ENCODE results near the gene KSR1. TPM values are rescaled to one million over a fixed set of nuclear protein-coding genes. Genes with fewer than 3 reads are reported as not detected.

Gene KSR1
- total RNA-seq, 1 donor from 2014 or later, result 12.6 TPM

GRCh38 chr17:27560668-27561067 lies 104.4 kb downstream of the KSR1 start:
- FAIRE-seq, result no peak
- DNase-seq (ENCODE audit: low spot score in 2 of 2), result no peak

- FAIRE-seq, result no peak
- no peak for DNase-seq (ENCODE audit: low spot score in 2 of 2)
Measured at GRCh38 chr17:27562777-27563455, 106.7 kb downstream of the KSR1 start.

GRCh38 chr17:27563532-27563931 lies 107.3 kb downstream of the KSR1 start:
- DNase-seq (ENCODE audit: low spot score in 2 of 2) (no peak), FAIRE-seq (no peak)

GRCh38 chr17:27564463-27564862 lies 108.2 kb downstream of the KSR1 start:
- no peak for FAIRE-seq
- no peak for DNase-seq (ENCODE audit: low spot score in 2 of 2)

- FAIRE-seq (no peak), DNase-seq (ENCODE audit: low spot score in 2 of 2) (no peak)
Measured at GRCh38 chr17:27565874-27566670, 109.8 kb downstream of the KSR1 start.

- DNase-seq (ENCODE audit: low spot score in 2 of 2) (peak in 1 of 2 donors; percentile 42), FAIRE-seq (no peak)
Measured at GRCh38 chr17:27566671-27567562, 110.7 kb downstream of the KSR1 start.

GRCh38 chr17:27567563-27567859 lies 111.3 kb downstream of the KSR1 start:
- no peak for FAIRE-seq
- no peak for DNase-seq (ENCODE audit: low spot score in 2 of 2)

- FAIRE-seq (no peak), DNase-seq (ENCODE audit: low spot score in 2 of 2) (no peak)
Measured at GRCh38 chr17:27568216-27568615, 112.0 kb downstream of the KSR1 start.

GRCh38 chr17:27568811-27569210 lies 112.6 kb downstream of the KSR1 start:
- FAIRE-seq, result no peak

GRCh38 chr17:27569257-27569722 lies 113.0 kb downstream of the KSR1 start:
- DNase-seq (ENCODE audit: low spot score in 2 of 2), result no peak
- FAIRE-seq, result no peak

More at GRCh38 chr17:27568811-27569210, 112.6 kb downstream of the KSR1 start:
- DNase-seq (ENCODE audit: low spot score in 2 of 2), result no peak

GRCh38 chr17:27569884-27570577 lies 113.8 kb downstream of the KSR1 start:
- FAIRE-seq (no peak), DNase-seq (ENCODE audit: low spot score in 2 of 2) (no peak)

- FAIRE-seq, result no peak
- no peak for DNase-seq (ENCODE audit: low spot score in 2 of 2)
Measured at GRCh38 chr17:27570578-27570914, 114.3 kb downstream of the KSR1 start.

- DNase-seq (ENCODE audit: low spot score in 2 of 2) (no peak), FAIRE-seq (no peak)
Measured at GRCh38 chr17:27571563-27572352, 115.5 kb downstream of the KSR1 start.

- no peak for FAIRE-seq
- DNase-seq (ENCODE audit: low spot score in 2 of 2), result no peak
Measured at GRCh38 chr17:27572665-27573064, 116.4 kb downstream of the KSR1 start.

GRCh38 chr17:27573548-27573947 lies 117.3 kb downstream of the KSR1 start:
- FAIRE-seq (no peak), DNase-seq (ENCODE audit: low spot score in 2 of 2) (no peak)

GRCh38 chr17:27573971-27574525 lies 117.8 kb downstream of the KSR1 start:
- DNase-seq (ENCODE audit: low spot score in 2 of 2) (no peak), FAIRE-seq (no peak)

- FAIRE-seq, result no peak
- DNase-seq (ENCODE audit: low spot score in 2 of 2), result no peak
Measured at GRCh38 chr17:27575096-27575911, 119.1 kb downstream of the KSR1 start.

GRCh38 chr17:27575912-27576252 lies 119.6 kb downstream of the KSR1 start:
- no peak for FAIRE-seq
- no peak for DNase-seq (ENCODE audit: low spot score in 2 of 2)

Data from frontal cortex (tissue), 4 donors.